WTC11 (cell line): ENCODE measurements around the gene KCNG2. TPM values are rescaled to one million over a fixed set of nuclear protein-coding genes. Genes with fewer than 3 reads are reported as not detected.

Experiments used
- ATAC-seq: fragments of 200-7000 bp; cut with Tn5 transposase; 2 replicates; pipeline ENCODE4 v1.10.0; 2021; ENCODE audit warnings: mild to moderate bottlenecking, moderate library complexity
- CTCF ChIA-PET: fragments of 300-600 bp; sonication (Branson Sonifier 250); formaldehyde crosslinking; loops from one replicate; lab custom pipeline; 2021; ENCODE audit warnings: antibody characterized with exemption; lab: Charles Lee
- POLR2A ChIA-PET: fragments of 350-600 bp; sonication (Branson Sonifier 250); formaldehyde crosslinking; loops from one replicate; lab custom pipeline; 2021; ENCODE audit warnings: antibody characterized with exemption; lab: Charles Lee
- DNase-seq: peaks from one replicate; pipeline ENCODE4 v3.0.0; 2021; ENCODE audit warnings: low spot score
- H3K27ac Mint-ChIP-seq: 2 replicates; pipeline ENCODE4 v1.8.0; 2021; ENCODE audit warnings: mixed read lengths
- H3K27me3 Mint-ChIP-seq: 2 replicates; pipeline ENCODE4 v1.8.0; 2021; ENCODE audit warnings: low read depth, mild to moderate bottlenecking, moderate library complexity, mixed read lengths
- H3K36me3 Mint-ChIP-seq: 2 replicates; pipeline ENCODE4 v1.8.0; 2021; ENCODE audit warnings: mixed read lengths
- H3K4me1 Mint-ChIP-seq: 2 replicates; pipeline ENCODE4 v1.8.0; 2022; ENCODE audit warnings: mixed read lengths
- H3K4me3 Mint-ChIP-seq: 2 replicates; pipeline ENCODE4 v1.8.0; 2021; ENCODE audit warnings: mild to moderate bottlenecking, moderate library complexity, mixed read lengths
- H3K9me3 Mint-ChIP-seq: 2 replicates; pipeline ENCODE4 v1.8.0; 2021; ENCODE audit warnings: mixed read lengths
- ATF3 ChIP-seq: sonication (generic); formaldehyde crosslinking; conservative IDR thresholded peaks from 2 replicates; pipeline ENCODE4 v1.8.1; 2022; ENCODE audit warnings: mild to moderate bottlenecking, missing genetic modification reagents
- CREB1 ChIP-seq: sonication (generic); formaldehyde crosslinking; IDR thresholded peaks from 2 replicates; pipeline ENCODE4 v1.8.0; 2023; ENCODE audit warnings: mild to moderate bottlenecking, missing genetic modification reagents
- ELF4 ChIP-seq: sonication (generic); formaldehyde crosslinking; IDR thresholded peaks from 2 replicates; pipeline ENCODE4 v1.8.1; 2022; ENCODE audit warnings: low read depth, mild to moderate bottlenecking, moderate library complexity, missing genetic modification reagents
- KAT7 ChIP-seq: sonication (generic); formaldehyde crosslinking; IDR thresholded peaks from 2 replicates; pipeline ENCODE4 v1.8.1; 2023; ENCODE audit warnings: missing genetic modification reagents, mild to moderate bottlenecking, borderline replicate concordance
- MLX ChIP-seq: sonication (generic); formaldehyde crosslinking; IDR thresholded peaks from 2 replicates; pipeline ENCODE4 v1.8.1; 2023; ENCODE audit warnings: mild to moderate bottlenecking, missing genetic modification reagents, moderate library complexity
- MYBL2 ChIP-seq: sonication (generic); formaldehyde crosslinking; IDR thresholded peaks from 2 replicates; pipeline ENCODE4 v1.8.1; 2023; ENCODE audit warnings: mild to moderate bottlenecking, moderate library complexity, missing genetic modification reagents
- NFATC4 ChIP-seq: fragments of 250-450 bp; sonication (Bioruptor Pico); IDR thresholded peaks from 2 replicates; pipeline ENCODE4 v1.9.0; 2021; ENCODE audit warnings: mild to moderate bottlenecking
- NFYB ChIP-seq: sonication (generic); formaldehyde crosslinking; conservative IDR thresholded peaks from 2 replicates; pipeline ENCODE4 v1.8.0; 2022; ENCODE audit warnings: low read depth, missing genetic modification reagents
- SMAD3 ChIP-seq: sonication (generic); formaldehyde crosslinking; IDR thresholded peaks from 2 replicates; pipeline ENCODE4 v1.8.0; 2022; ENCODE audit warnings: missing genetic modification reagents, mild to moderate bottlenecking, borderline replicate concordance
- SOX15 ChIP-seq: fragments of 250-450 bp; sonication (Bioruptor Pico); IDR thresholded peaks from 2 replicates; pipeline ENCODE4 v1.9.0; 2021; ENCODE audit warnings: mild to moderate bottlenecking
- SP1 ChIP-seq: sonication (generic); formaldehyde crosslinking; conservative IDR thresholded peaks from 2 replicates; pipeline ENCODE4 v1.8.1; 2022; ENCODE audit warnings: missing genetic modification reagents
- ZBTB21 ChIP-seq: sonication (generic); formaldehyde crosslinking; IDR thresholded peaks from 2 replicates; pipeline ENCODE4 v1.8.1; 2023; ENCODE audit warnings: mild to moderate bottlenecking, missing genetic modification reagents, borderline replicate concordance
- ZBTB43 ChIP-seq: sonication (generic); formaldehyde crosslinking; IDR thresholded peaks from 2 replicates; pipeline ENCODE4 v1.8.1; 2023; ENCODE audit warnings: mild to moderate bottlenecking, missing genetic modification reagents
- ZNF138 ChIP-seq: sonication (generic); formaldehyde crosslinking; conservative IDR thresholded peaks from 2 replicates; pipeline ENCODE4 v1.8.1; 2022; ENCODE audit warnings: mild to moderate bottlenecking, moderate library complexity, missing genetic modification reagents
- ZNF232 ChIP-seq: sonication (generic); formaldehyde crosslinking; IDR thresholded peaks from 2 replicates; pipeline ENCODE4 v1.8.0; 2022; ENCODE audit warnings: mild to moderate bottlenecking, missing genetic modification reagents
- ZNF281 ChIP-seq: sonication (generic); formaldehyde crosslinking; IDR thresholded peaks from 2 replicates; pipeline ENCODE4 v1.8.0; 2023; ENCODE audit warnings: mild to moderate bottlenecking, missing genetic modification reagents
- ZNF317 ChIP-seq: sonication (generic); formaldehyde crosslinking; IDR thresholded peaks from 2 replicates; pipeline ENCODE4 v1.8.1; 2023; ENCODE audit warnings: low read depth, mild to moderate bottlenecking, moderate library complexity, missing genetic modification reagents, borderline replicate concordance
- ZSCAN18 ChIP-seq: fragments of 250-450 bp; sonication (Bioruptor Pico); IDR thresholded peaks from 2 replicates; pipeline ENCODE4 v2.1.2; 2022; ENCODE audit warnings: mild to moderate bottlenecking, moderate library complexity
- total RNA-seq: library from RNA; stranded (reverse); gene quantifications from 3 replicates; pipeline ENCODE4 v1.2.3, GENCODE V29; 2021

Gene KCNG2
- total RNA-seq, 1 experiment from 2014 or later, result 0.50 TPM

- no peak for ATAC-seq
- no peak for TF ChIP-seq ELF4 (CRISPR knock-in tag)
- TF ChIP-seq ZSCAN18 (CRISPR knock-in tag), result no peak
- TF ChIP-seq KAT7, result no peak
- no peak for TF ChIP-seq NFATC4
- TF ChIP-seq ZBTB21 (CRISPR knock-in tag), result no peak
- no peak for TF ChIP-seq SMAD3 (CRISPR knock-in tag)
- TF ChIP-seq ZNF281, result no peak
- no peak for TF ChIP-seq ATF3 (CRISPR knock-in tag)
- TF ChIP-seq MLX (CRISPR knock-in tag), result no peak
- no peak for TF ChIP-seq MYBL2 (CRISPR knock-in tag)
- TF ChIP-seq CREB1 (CRISPR knock-in tag), result no peak
- no peak for TF ChIP-seq SOX15 (CRISPR knock-in tag)
- no peak for TF ChIP-seq ZNF317
- TF ChIP-seq NFYB, result no peak
- TF ChIP-seq ZBTB43 (CRISPR knock-in tag), result no peak
- TF ChIP-seq ZNF138 (CRISPR knock-in tag), result no peak
- Mint-ChIP-seq H3K4me3 (no peak overlapping the region), H3K27me3 (no peaks in the 10 kb centered on the region), H3K9me3 (peaks cover 25% of the 10 kb centered on the region), H3K27ac (no peak overlapping the region), H3K4me1 (no peaks in the 10 kb centered on the region), H3K36me3 (no peaks in the 10 kb centered on the region)
- ChIA-PET POLR2A (no interaction called here), CTCF (no interaction called here)
- DNase-seq, result no peak
Measured at GRCh38 chr18:79846936-79847557, 49.3 kb downstream of the KCNG2 start.

GRCh38 chr18:79847606-79848293 is 50.0 kb downstream of the KCNG2 start:
- no peaks in the 10 kb centered on the region for H3K36me3 Mint-ChIP-seq
- POLR2A ChIA-PET, result no interaction called here
- no peak for TF ChIP-seq SP1 (CRISPR knock-in tag)
- no peak for TF ChIP-seq ZNF317
- TF ChIP-seq ZNF232 (CRISPR knock-in tag), result no peak
- TF ChIP-seq ZBTB43 (CRISPR knock-in tag), result no peak
- TF ChIP-seq, all 79 proteins: peak for 0
- CTCF ChIA-PET, result no interaction called here
- no peak for ATAC-seq
- H3K4me3 Mint-ChIP-seq, result no peak overlapping the region
- no peaks in the 10 kb centered on the region for H3K4me1 Mint-ChIP-seq
- H3K27ac Mint-ChIP-seq, result no peak overlapping the region
- peaks cover 19% of the 10 kb centered on the region for H3K9me3 Mint-ChIP-seq
- no peaks in the 10 kb centered on the region for H3K27me3 Mint-ChIP-seq
- DNase-seq, result no peak
